T1000 (cell line): Measurements from ENCODE around the gene BCL2L1.

Experiments used
- DNase-seq: peaks from one replicate; lab custom pipeline; 2025; ENCODE audit warnings: mixed read lengths; lab: John Stamatoyannopoulos, UW

Gene BCL2L1

DNA sequence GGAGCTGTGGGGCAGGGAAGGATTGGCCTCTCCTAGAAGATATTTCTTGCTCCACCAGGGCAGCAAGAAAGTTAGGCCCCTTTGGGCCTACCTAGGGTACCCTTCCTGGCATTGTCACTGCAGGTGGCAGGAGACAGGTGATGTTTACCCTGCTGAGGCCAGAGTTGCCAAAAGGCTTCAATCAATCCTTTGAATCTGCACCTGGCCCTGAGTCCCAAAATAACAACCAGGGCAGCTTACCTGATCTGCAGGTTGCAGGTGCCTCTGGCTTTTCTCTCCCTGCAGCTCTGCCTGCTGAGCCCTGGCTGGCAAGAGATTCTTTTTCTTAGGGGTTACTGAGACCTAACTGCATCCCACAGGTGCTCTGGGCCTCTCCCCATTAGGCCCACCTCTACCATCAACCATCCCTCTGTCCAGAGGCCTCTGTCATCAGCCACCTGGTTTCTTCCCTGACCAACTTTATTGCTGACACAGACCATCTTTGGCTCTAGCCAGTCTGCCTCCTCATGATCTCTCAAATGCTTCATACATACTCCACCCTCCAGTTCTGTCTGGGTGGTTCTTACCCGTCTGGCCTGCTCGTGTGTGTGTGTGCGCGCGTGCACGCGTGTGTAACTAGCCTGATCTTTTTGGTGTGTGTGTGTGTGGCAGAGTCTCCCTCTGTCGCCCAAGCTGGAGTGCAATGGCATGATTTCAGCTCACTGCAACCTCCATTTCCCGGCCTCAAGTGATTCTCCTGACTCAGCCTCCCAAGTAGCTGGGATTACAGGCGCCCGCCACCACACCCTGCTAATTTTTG is 13.7 kb downstream of the BCL2L1 start:
- no peak for DNase-seq

DNA sequence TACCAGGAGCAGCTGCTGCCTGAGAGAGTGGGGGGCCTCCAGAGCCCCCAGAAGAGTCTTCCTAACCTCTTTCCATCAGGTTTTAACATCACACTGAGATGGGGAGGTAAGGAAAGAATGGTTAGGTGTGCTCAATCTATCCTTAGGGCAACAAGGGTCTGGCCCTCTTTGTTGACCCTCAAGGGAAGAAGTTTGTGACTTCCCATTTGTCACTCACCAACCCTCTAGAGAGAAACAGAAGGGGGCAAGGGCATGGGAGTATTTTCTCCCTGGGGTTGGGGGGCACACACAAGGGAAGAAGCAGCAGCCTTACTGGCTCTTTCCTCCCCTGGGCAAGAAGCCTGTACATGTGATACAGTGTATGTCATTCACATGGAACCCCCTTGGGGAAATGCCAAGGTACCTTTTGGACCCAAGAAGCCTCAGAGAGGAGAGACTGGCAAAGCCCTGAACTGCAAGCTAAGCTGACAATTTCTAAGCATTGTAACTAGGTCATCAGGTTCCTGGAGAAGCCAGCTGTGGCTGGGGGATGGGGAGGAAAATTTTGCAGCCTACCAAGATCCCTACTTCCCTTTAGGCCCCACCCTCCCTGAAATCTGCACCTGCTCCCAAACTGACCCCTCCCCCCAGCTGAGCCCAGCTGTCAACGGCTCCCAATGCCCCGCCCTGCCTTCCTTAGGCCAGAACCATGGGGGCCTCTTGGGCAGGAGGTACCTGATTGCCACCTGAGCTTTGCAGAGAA is 14.5 kb downstream of the BCL2L1 start:
- DNase-seq = no peak

DNA sequence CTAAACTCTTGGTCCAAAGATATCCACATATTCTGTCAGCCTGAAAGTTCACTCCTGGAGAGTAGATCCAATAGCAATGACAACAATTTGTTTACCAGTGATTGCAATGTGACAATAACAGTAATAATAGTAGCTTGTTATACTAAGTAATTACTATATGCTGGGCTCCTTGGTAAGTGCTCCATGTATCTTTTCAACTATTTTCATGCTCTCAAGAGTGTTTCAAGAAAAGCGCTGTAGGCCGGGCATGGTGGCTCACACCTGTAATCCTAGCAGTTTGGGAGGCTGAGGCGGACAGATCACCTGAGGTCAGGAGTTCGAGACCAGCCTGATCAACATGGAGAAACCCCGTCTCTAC is 15.4 kb downstream of the BCL2L1 start:
- no peak for DNase-seq

DNA sequence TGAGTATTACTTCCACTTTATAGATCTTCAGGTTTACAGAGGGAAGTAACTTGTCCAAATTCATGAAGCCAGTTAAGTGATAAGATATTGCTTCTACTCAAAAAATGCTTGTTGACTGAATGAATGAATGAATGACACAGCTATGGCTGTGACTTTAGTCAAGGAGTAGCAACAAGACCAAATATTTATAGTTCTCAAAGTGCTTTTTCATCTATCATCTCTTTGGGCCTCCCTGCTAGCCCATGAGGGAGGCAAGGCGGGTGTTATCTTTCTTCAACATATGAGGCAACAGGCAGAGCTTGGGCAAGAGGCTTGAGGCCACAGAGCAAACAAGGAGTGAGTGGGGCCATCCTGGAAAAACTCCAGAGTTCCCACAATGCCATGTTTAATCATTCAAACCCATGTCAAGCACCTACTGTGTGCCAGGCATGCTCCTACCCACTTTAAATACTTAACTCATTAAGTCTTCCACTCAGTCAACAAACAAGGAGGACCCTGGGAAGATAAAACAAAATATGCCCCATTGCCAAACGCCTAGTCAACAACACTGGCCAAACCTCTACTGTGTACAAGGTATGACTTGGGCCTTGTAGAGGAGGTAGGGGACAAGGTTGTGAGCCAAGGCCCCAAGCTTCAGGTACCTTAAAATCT is 15.9 kb downstream of the BCL2L1 start:
- no peak for DNase-seq

DNA sequence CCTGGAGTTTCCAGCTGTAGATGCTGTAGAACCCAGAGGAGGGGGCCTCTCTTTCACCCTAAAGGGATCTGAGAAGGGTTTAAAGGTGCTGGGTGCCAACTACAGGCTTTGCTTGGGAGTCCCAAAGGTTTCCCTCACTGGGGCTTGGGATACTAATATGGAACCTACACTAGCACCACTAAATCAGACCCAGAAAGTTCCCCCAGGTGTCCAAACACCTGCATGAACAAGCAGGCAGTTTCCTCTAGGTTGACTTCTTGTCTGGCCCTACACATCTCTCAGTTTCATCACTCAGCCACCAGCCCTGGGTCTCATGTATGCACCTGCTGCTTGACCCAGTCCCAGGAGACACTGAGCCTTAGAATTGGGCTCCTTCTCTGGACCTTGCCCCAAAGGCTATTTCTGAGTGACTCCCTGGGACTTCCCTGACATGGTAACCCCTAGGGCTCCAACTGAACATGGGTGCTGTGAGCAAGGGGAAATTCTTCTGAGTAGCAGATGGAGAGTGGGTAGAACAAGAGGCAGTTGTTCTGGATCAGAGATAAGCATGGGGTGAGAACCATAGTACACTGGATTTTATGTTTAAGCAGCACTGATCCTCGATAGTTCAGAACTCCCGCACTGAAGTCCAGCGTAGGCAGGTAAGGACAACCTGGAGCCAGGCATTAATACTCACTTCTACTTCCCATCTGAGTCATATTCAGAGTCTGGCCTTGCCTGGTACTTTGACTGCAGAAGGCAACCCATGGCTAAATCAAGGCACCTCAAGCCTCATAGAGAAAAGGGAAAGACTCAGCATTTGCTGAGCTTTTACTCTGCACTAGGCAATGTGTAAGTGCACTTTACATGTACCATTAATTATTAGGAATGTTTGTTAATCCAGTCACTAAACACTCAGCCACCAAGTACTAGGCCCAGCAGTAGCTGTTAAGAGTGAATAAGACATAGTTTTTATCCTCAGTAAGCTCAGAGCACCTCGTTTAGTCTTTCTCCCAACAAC is 16.8 kb downstream of the BCL2L1 start:
- DNase-seq = no peak

DNA sequence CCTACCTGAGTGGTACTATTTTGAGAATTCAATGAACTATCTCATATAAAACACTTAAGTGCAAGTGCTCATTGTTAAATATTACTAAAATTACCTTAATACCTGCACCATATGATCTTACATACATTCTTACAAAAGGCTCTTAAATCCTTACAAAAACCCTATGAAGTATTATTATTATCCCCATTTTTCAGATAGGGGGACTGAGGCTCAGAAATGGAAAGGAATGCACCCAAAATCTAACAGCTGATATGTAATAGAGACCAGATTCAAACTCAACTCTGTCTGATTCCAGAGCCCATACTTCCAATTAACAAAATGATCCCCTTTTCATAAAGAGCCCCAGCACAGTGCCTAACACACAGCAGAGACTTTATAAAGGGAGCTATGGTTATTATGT is 17.5 kb downstream of the BCL2L1 start:
- no peak for DNase-seq

DNA sequence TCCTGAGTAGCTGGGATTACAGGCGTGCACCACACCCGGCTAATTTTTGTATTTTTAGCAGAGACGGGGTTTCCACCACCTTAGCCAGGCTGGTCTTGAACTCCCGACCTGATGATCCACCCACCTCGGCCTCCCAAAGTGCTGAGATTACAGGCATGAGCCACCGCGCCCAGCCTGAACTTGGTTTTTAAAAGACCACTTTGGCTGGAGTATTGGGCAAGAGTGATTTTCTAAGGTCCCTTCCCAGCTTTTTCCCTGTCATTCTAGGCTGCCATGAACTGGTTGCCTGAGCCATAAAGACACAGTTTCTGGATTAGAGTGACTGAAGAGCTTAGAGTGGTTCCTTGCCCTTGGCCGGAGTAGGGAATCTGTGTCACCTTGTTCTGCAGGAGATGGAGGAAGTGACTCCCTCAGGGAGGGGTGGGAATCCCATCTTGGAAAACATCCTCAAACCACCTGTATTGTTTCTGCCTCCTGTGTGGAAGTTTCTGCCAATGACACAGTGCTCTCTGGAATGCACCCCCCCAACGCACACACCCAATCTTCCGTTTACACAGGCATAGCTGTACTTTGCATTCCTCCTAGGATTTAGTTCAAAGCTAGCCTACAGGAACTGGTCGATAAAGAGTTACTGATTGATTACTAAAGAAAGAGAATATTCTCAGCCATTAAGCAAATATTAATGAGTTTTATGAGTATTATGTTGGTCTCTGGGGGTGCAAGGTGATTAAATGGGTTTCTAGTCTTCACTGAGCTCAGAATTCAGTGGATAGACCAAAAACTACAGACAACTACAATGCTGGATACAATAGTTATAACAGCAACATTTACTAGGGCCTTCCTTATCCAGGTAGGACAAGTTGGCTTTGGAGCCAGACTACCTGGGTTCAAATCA is 18.2 kb downstream of the BCL2L1 start:
- DNase-seq = peak; percentile 22

DNA sequence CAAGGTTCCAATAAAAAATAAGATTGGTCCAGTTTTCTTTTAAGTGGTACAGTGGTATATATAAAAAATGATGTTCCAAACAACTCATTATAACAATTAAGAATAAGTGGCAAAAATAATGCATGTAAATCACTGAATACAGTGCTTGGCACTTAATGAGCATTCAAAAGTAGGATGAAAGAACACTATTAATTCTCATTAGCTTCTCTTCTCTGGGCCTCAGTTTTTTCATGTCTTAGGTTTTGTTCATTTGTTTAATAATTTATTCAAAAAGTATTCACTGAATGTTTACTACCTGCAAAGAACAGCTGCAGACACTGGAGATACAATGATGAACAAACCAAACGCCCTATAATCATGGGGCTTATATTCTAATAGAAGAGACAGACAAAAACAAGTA is 21.1 kb downstream of the BCL2L1 start:
- no peak for DNase-seq

DNA sequence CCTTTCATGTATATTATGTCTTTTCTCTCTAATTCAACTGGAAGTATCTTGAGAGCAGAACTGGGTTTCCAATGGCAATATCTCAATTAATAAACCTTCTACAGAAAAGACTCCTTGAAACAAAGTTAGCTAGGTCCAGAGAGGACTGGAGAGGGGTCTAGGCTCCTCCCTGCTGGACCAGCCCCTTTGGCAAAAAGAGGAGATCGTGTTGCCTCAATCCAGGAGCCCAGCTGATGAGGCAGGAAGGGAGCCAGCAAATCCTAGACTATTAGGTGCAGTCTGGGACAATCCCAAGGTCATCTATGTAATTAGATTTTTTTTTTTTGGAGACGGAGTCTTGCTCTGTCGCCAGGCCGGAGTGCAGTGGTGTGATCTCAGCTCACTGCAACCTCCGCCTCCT is 21.9 kb downstream of the BCL2L1 start:
- no peak for DNase-seq

DNA sequence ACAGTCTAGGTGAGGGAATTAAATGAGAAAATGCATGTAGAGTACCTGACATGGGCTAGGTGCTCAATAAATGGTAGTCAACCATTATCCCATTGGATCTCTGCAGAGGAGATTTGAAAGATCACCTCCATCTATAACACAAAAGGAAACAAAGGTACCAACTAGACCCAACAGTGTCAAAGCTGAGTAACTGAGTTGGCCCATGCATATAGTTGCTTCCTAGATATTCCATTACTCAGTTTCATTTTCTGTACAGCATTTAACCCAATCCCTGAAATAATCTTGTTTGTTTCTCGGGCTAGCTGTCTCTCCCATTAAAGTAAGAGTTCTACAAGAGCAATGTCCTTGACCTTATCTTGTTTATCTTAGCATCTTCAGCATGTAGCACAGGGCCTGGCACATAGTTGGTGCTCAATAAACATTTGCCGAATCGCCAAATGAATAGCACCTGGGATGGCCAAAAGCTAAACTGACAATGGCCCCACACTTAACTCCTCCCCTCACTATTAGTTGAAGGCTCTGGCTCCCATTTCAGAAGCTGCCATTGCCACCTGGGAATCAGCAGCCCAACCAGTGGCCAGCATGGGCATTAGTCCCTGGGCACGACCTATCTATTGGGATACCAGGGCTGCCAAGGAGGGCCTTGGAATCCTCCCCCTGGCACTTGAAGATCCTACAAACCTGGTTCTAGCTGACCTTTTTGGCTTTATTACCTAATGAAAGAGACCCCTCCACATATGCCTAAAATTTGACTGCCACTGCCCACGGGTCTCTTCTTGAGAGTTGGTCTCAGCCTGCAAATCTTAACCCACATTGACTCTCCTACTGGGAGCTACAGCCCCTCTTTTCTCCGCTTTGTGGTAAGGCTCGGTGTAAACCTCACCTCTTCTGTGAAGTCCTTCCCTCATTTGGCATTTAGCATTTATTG is 22.6 kb downstream of the BCL2L1 start:
- DNase-seq = no peak

DNA sequence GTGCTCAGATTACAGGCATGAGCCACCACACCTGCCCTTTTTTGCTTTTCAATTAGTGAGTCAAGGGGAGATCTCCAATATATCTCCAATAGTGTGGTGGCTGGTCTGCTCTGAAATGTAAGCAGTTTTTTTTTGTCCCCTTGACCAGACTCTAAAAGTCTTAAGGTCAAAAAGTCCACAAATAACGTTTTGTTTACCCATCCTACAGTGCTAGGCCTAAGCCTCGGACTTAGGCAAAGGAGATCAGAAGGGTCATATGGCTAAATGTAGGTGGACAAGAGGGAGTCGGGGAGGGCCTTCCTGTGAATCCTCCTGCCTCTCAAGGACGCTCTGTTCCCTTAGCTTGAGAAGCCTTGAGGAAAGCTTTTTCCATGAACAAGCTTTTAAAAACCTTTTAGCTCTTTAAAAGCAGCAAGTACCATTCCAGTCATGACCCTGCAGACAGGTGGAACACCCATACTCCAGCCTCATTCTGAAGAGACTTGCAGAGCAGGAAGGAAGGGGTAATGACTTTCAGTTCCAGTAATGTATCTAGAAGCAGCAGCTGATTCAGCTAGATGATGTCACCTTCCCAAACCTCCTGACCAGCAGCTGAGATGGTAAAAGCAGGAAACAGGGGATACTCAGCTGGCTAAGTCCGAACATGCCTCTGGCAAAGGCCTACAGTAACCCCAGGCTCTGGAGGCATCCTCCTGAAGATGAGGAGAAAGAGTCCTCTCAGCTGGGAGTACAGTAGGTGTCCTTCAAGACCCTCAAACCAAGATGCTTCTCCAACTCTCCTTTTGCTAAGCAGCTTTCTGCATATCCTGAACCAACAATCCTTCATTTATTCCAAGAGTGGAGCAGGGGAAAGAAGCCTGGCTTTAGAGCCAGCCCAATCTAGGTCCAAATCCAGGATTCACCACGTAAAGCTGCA is 23.6 kb downstream of the BCL2L1 start:
- no peak for DNase-seq

DNA sequence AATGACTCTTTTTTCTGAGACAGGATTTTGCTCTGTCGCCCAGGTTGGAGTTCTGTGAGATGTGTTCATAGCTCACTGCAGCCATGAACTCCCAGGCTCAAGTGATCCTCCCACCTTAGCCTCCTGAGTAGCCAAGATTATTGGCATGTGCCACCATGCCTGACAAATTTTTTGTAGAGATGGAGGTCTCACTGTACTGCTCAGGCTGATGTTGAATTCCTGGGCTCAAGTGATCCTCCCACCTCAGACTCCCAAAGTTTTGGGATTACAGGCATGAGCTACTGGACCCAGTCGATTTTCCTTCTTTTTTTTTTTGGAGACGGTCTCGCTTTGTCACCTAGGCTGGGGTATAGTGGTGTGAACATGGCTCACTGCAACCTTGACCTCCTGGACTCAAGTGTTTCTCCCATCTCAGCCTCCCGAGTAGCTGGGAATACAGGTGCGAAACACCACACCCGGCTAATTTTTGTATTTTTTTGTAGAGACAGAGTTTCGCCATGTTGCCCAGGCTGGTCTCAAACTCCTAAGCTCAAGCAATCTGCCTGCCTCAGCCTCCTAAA is 24.3 kb downstream of the BCL2L1 start:
- DNase-seq = no peak

DNA sequence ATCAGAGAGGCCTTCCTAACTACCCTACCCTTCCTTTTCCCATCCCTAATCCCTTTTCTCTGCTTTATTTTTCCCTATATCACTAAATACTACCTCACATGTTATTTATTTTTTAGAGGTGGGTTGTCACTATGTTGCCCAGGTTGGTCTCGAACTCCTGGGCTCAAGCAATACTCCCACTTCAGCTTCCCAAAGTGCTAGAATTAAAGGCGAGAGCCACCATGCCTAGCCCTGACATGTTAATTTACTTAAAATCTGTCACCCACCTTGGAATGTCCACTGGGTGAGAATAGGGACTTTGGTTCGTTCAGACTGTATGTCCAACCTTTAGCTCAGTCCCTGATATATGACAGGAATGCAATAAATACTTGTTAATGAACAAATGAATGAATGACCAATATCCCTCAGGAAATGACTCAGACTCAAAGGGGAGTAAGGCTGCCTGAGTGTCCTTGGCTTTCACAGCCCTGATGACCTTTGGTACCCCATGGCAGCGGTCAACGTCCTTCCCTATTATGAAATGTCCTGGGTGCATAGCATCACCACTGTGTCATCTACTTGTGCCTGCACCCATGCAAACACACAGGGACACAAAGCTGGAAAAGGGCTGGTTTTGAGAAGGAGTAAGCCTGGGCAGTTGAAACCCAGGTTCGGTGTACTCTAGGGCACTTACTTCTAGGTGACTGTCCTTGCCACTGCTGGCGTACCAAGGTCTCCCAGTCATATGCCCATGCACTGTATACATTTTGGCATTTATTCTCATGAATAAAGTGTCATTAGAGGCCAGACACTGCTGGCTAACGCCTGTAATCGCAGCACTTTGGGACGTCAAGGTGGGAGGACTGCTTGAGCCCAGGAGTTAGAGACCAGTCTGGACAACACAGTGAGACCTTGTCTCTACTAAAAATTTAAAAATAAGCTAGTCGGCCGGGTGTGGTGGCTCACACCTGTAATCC is 26.5 kb downstream of the BCL2L1 start:
- no peak for DNase-seq

DNA sequence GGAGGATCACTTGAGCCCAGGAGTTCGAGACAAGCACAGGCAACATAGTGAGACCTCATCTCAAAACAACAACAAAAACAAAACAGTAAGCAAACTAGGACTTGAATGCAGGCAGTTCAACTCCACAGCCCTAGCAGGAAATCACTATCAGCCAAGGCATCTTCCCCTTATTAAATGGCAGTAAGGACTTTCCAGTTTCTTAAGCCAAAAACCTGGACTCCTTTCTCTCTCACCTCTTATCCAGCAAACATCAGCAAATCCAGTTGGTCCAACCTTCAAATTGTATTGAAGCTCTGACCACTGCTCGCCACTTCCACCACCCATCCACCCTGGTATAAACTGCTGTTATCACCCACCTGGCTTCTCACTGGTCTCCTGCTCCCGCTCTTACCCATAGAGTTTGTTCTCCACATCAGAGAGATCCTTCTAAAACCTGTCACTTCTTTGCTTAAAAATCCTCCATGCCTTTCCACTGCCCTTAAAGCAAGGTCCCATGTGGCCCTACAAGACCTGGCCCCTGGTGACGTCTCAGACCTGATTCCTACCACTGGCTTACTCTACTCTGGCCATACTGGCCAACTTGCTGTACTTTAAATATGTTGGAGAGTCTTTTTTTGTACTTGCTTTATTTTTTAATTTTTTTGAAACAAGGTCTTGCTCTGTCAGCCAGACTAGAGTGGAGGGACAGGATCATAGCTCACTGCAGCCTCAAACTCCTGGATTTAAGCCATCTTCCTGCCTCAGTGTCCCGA is 27.6 kb downstream of the BCL2L1 start:
- no peak for DNase-seq

DNA sequence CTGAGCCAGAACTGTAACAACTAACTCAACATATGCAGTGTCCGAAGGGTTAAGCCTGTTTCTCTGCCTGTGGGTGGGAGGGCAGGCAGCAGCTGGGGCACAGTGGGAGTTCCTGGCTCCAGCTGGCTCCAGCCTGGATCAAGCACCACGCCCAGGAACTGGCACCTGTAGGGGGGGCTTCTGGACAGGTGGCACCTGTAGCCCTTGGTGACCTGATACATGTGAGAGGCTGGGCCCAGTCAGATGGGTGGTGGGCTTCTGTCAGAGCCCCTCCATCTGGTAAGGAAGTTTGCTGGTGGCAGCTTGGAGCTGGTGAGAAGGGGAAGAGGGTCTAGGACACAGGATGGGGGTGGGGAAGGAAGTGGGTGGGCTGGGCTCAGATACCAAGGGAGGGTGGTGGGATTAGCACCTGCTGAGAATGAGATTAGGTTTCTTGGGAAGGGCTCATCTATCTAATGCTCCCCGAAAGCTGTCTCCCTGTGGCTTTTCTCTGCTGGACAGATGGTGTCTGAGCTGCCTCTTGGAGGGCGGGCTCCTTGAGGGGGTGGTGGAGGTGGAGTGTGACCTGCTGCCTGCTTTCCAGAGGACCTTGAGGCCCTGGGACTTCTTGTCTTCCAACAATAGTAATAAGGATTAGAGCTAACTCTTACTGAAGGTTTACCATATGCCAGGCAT is 28.5 kb downstream of the BCL2L1 start:
- no peak for DNase-seq

DNA sequence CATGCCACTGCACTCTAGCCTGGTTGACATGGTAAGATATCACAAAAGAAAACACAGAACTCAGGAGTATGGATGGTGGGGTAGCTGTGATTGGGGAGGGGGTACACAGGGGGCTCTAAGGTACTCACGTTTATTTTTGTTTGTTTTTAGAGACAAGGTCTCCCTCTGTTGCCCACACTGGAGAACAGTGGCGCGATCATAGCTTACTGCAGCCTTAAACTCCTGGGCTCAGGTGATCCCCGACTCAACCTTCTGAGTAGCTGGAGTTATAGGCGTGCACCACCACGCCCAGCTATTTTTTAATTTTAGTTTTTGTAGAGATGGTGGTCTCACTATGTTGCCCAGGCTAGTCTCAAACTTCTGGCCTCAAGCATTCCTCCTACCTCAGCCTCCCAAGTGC is 29.3 kb downstream of the BCL2L1 start:
- DNase-seq = no peak
